GM21786 (cell line): ENCODE data around the gene APIP.

Source experiments
- ATAC-seq: cut with Tn5 transposase; IDR thresholded peaks from one replicate; pipeline ENCODE4 v1.9.1; 2021; ENCODE audit not compliant: unreplicated experiment

APIP gene, protein sequence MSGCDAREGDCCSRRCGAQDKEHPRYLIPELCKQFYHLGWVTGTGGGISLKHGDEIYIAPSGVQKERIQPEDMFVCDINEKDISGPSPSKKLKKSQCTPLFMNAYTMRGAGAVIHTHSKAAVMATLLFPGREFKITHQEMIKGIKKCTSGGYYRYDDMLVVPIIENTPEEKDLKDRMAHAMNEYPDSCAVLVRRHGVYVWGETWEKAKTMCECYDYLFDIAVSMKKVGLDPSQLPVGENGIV

DNA sequence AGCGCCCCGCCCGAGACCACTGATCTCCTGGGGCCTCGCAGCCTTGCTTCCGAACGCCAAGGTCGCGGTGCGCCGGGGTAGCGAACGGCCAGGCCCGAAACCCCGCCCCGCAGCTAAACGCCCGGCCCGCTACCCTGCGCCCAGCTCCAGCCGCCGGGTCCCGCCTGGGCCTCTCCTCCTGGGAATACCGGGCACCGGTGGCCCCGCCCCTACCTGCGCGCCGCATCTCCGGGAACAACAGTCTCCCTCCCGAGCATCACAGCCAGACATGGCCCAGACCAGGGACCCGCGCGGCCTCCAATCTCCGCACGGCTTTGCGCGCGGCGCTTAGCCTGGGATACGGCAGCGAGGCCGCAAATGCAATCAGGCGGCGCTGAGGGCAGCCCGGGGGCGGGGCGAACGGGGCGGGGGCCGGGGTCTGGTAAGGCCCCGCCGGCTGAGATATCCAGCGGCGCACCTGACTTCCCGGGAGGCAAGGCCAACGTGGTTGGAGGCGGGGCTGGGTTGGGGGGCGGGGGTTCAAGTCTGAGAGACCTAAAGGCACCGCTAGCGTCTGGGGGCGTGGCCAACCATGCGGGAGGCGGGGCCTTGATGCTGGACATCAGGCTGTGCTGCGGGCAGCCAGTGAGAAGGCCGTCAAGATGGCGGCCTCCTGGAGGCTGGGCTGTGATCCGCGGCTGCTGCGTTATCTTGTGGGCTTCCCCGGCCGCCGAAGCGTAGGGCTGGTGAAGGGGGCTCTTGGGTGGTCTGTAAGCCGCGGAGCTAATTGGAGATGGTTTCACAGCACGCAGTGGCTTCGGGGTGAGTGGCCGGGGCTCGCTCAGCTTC, at the start of gene APIP, which contains the start of gene PDHX:
TSS of gene APIP (minus strand) at position 365 of the 828 bp plus-strand sequence. CDS start at position 270, 95 bp downstream.
TSS of gene PDHX (plus strand) at position 604 of the 828 bp plus-strand sequence. CDS start at position 642, 38 bp downstream.
- peak; percentile 91 for ATAC-seq

DNA sequence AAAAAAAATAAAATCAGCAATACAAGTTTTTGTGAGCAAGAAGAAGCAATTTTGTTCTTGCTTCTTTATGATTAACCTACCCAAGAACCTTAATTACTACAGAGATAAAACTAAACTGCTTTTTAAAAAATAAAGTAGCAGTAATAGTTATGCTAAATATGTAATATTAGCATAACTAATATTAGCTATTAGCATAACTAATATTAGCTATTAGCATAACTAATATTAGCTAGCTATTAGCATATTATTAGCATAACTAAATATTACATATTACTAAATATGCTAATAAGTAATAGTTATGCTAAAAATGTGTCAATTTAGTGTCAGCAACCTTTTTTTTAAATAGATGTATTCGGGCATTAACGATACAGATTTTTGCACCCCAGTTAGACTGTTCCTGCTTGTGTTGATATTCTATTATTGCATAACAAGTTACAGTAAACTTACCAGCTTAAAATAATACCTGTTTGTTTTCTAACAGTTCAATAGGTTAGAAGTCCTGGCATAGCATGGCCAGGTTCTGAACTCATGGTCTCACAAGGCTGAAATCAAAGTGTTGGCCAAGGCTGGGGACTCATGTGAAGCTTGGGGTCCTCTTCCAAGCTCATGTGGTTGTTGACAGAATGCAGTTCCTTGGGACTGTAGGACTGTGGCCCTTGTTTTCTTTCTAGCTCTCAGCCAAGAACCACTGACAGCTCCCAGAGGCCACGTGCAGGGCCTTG, 48.6 kb upstream of the APIP start:
- ATAC-seq = no peak

- ATAC-seq = no peak
Observed at GRCh38 chr11:34963351-34963750, 47.2 kb upstream of the APIP start.

DNA sequence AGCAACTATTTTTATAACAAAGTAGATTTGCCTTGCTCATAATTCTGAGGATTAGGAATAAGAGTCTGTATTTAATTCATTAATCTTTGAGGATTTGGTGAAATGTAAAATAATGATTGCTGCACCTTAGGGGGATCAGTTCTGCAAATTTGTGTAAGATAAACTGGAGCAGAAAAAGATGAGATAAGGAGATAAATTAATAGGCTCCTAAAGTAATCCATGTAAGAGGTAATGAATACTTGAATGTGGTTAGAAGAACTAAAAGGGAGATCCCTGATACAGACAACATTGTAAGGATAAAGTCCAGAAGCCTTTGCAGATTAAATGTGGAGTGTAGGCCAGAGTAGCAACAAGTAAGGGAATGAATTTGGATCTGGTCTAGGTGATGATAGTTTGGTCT, 45.9 kb upstream of the APIP start:
- no peak for ATAC-seq

- no peak for ATAC-seq
Observed at GRCh38 chr11:34960277-34960676, 44.1 kb upstream of the APIP start.

GRCh38 chr11:34959770-34960169, 43.6 kb upstream of the APIP start:
- no peak for ATAC-seq

DNA sequence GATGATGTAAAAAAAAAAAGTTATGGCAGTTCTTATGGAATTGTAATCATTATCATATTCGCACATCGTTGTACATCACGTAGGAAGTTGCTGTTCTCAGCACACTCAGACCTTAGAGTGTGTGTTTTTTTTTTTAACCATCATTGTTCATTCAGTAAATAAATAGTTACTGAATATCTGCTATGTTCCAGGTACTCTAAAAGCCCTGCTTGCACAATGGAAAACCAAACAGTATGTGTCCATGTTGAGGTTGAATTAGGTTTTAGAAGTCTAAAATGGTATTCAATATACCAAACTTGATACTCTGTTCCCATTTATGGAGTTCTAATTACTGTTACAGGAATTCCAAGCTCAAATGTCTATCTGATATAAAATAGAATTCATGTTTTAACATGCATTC, 41.4 kb upstream of the APIP start:
- no peak for ATAC-seq

GRCh38 chr11:34957206-34957605, 41.0 kb upstream of the APIP start:
- ATAC-seq = no peak

DNA sequence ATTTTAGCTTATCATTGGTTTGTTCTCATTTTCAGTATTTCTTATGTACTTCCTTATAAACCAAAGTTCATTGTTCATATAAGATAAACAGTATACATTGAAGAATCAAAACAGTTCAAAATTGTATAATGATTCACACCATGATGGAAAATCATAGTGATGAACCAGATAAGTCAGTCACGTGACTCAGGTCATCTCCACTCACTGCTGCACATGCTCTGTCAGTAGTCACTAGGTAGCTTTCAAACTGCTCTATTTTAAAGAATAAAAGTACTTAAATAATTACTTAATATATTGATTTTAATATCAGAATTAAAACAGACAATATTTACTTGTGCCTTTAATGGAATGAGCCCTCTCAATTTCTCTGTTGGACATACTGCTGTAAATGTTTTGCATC, 37.8 kb upstream of the APIP start:
- no peak for ATAC-seq

- no peak for ATAC-seq
Observed at GRCh38 chr11:34948696-34949095, 32.5 kb upstream of the APIP start.

DNA sequence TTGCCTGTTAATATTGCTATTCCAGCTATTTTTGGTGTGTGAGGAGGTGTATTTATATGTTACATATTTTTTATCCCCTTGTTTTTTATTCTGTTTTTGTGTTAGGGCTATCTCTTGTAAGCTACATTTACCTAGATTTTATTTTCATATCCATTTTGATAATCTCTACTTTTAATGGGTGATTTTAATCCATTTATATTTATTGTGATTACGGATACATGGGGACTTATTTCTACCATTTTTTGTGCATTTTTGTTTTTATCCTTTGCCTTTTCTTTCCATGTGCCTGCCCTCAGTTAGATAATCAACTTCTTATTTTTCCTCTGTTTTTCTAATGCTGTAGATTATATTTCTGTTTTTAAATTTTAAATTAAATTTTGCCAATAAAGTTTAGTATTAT, 28.5 kb upstream of the APIP start:
- no peak for ATAC-seq

- ATAC-seq = no peak
Observed at GRCh38 chr11:34941688-34942087, 25.5 kb upstream of the APIP start.

DNA sequence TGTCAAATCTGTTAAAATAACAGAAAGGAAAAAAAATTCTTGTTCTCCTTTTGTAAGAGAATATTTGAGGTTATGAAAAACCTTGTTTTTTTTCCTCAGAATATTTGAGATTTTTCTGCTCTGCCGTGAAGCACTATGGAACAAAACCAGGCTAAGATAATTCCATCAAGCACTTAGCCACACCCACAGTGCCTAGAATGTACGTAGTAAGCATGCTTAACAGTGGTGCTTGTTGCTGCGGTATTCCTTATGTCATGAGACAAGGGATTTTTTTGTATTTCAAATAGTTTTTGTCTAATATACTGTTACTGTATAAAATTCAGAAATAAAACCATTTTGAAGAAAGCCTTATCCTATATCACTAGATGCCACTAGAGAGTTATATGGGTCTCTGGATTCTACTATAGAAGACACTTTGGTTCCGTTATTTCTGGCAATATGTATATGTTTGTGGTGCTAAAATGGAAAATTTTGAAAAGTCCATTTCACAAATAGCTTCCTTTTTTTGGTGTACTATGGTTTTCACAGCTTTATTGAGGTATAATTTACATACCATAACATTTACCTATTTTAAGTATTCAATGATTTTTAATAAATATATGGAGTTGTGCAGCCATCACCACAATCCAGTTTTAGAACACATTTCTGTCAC, 24.0 kb upstream of the APIP start:
- no peak for ATAC-seq

DNA sequence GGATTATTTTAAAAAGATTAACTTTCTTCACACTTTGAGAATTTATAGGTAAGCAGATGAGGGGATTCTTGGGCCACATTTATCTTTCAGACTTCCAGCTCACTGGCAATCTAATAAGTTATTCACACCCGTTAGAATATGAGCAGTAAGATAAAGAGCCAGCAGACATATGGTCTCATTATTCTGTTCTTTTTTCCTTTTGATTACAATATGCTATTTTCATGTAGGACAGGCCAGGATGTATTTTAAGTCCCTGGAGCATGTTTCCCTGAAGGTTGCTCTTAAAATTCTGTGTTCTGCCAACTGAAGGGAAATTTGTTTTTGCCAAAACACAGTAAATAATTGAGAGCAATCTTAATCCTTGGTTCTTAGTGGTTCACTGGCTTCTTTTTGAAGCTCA, 22.4 kb upstream of the APIP start:
- ATAC-seq = no peak

GRCh38 chr11:34936945-34937629, 20.9 kb upstream of the APIP start:
- no peak for ATAC-seq

DNA sequence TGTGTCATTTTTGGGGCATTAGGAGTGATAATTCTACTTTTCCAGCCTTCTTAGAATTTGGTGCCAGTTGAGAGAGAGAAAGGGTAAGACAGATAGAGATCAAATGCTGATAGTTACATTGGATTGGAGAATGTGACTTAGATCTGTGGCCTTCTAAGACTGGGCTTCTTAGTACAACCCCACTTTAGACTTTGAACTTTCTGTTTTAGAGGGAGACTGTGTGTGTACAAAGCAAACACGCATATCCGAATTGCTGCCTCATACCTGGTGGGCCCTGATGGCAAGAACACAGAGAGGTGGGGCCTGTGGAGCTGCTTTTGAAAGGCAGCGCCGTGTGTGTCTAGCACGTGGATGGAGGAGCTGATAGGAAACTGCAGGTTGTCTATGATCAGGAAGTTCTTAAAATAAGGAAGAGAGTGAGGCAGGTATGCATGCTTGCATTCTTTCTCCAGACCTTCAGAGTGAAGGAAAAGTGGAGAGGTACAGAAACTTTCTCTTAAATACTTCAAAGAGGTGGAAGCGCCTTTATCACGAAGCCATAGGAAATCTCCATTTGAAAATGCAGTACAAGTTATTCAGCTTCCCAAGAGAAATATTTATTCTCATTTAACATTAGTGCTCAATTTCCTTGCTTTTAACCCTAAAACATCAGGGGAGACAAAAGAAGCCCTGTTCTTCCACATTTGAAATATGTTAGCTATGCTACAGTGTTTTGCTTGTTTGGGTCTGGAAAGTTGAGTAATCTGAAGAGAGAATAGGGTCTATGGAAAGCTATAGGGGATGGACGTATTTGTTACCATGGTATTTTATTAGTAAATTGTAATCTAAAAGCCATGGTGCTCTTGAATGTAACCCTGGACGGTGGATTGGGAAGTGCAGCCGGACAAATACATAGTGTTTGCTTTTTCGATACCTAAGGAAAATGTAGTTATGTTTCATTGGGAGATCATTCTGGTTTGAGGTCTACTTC, 13.9 kb upstream of the APIP start:
- ATAC-seq = no peak

DNA sequence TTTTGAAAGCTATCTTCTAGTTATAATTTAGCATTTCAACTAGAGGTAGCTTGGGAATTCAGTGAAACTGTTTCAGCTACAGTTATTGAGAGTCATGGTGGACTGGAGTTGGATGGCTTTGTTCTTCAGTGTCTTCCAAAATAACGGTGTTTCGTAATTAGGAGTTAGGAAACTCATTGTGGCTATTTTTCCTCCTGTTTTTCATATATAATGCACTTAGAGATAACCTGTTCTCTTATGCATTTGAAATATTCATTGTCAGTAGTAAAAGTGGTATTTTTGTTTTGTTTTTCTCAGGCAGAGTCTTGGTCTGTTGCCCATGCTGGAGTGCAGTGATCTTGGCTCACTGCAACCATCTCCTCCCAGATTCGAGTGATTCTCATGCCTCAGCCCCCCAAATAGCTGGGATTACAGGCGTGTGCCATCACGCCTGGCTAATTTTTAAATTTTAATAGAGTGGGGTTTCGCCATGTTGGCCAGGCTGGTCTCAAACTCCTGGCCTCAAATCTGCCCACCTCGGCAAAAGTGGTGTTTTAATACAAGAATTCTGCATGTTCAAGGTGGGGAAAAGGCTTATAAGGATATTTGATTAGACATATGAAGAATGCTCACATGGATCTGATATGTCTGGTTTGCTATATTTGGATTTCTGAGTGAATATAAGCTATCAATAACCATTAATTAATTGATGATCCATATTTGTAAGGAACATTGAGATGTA, 12.9 kb upstream of the APIP start:
- no peak for ATAC-seq

- ATAC-seq = no peak
Observed at GRCh38 chr11:34928268-34928959, 12.2 kb upstream of the APIP start.
